NCI-H748 (cell line): Measurements from ENCODE around the gene KCTD3.

ENCODE experiments used
- DNase-seq: peaks from one replicate; lab custom pipeline; 2025; ENCODE audit not compliant: unreplicated experiment; lab: John Stamatoyannopoulos, UW

The KCTD3 gene

GRCh38 chr1:215566556-215567490, at the start of gene KCTD3:
Gene KCTD3 (plus strand): TSS chr1:215567304. CDS start chr1:215567686, 382 bp downstream.
- peak; percentile 74 for DNase-seq

DNA sequence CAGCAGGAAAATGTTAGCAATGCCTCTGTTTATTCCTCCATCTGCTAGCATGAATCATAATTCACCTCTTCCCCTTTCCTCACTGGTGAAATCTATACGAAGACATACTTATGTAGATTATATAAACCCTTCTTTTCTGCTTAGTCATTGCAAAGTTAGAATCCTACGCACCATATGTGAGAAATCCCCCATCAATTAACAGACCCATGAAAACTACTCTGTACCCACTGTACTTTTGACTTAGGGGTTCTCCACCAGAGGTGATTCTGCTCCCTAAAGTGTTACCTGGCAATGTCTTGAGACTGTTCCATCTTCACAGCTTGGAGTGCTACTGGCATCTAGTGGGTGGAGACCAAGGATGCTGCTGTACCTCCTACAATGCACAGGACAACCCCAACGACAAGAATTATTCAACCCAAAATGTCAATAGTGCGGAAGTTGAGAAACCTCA, 49.6 kb upstream of the KCTD3 start:
- DNase-seq = peak; percentile 38

DNA sequence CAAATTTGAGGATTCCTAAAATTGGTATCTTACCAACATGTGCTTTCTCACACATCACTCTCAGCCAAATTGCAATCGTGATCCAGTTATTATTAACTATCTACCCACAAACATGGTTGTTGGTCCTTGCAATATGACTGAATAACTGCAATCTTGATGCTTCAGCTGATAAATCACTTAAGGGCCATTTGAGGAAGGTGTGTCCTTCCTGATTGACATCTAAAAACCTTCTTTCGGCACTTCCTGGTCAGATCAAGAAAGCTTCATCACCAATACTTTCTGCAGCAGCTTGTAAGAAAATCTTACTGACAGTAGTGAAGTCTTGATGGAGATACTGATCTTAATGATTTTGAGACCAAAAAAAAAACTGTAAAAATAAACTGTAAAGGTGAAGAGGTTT, 48.5 kb upstream of the KCTD3 start:
- DNase-seq = no peak

- DNase-seq = no peak
These were observed 45.8 kb upstream of the KCTD3 start for GRCh38 chr1:215521279-215521678.

DNA sequence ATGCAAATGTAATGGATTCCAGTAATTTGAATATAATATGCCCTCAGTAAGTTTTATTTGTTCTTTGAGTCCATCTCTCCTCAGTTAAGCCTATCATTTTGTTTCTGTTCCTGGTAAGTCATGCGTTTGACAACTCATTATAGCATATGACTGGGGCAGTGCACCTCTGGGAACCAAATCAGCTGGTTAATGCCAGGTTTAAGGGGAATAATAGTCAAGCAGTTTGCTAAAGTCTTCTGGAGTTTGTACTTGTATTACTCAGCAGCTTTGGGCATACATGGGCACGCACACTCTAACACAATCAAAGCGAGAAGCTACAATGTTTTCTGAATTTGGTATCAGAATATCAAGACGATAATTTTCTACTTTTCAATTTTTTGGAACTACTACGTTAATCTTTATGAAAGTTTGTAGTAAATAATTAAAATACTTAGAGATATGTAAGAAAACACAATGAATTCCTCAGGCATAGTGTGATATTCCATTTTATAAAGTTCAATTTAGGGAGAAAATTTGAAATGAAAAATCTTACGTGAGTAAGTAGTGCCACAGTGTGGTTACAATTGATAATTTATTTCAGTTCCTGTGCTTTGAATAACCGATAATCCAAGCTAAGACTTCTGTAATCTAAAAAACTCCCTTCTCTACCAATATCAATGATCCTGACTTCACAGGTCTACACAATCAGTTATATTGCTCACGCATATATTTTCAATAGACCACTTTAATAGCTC, 43.8 kb upstream of the KCTD3 start:
- DNase-seq = peak; percentile 15

GRCh38 chr1:215523906-215524305, 43.2 kb upstream of the KCTD3 start:
- no peak for DNase-seq

- peak; percentile 52 for DNase-seq
These were observed 40.8 kb upstream of the KCTD3 start for GRCh38 chr1:215526147-215526845.

GRCh38 chr1:215526846-215527151, 40.3 kb upstream of the KCTD3 start:
- no peak for DNase-seq

DNA sequence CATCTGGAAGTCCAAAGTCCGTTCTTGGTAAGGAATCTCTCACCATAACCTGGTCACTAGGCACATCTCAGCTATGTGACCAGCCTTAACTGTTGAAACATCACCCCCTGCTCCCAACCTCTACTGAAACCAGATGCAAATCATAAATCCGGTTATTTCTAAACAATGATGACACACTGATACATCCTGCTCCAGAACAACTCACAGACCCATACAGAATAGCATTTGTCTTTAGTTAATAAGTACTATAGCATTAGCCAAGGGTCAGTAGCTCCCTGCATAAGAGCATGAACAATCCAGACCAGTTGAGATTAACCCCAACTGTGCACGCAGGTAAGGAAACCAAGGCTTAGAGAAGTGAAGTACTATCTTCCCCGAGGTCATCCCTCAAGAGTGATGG, 38.0 kb upstream of the KCTD3 start:
- no peak for DNase-seq

DNA sequence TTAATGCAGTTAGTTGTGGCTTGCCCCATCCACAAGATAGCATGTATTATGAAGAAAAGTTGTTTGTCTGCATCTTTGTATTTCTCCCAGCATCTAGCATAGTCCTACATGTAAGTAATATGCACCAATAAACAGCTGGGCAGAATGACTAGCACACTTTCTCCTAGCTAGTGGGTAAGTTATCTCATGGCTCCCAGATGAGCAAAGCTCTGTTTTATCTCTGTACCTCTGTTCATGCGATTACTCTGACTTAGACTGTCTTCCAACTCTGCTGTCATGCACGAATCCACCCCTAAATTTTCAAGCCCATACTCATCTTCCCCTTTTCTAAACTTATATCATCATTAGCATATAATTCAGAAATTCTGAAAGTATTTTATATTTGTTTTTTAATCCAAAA, 37.5 kb upstream of the KCTD3 start:
- no peak for DNase-seq

- DNase-seq = no peak
These were observed 36.6 kb upstream of the KCTD3 start for GRCh38 chr1:215530401-215530984.

- DNase-seq = no peak
These were observed 27.1 kb upstream of the KCTD3 start for GRCh38 chr1:215539803-215540570.

- no peak for DNase-seq
These were observed 24.8 kb upstream of the KCTD3 start for GRCh38 chr1:215542301-215542700.

DNA sequence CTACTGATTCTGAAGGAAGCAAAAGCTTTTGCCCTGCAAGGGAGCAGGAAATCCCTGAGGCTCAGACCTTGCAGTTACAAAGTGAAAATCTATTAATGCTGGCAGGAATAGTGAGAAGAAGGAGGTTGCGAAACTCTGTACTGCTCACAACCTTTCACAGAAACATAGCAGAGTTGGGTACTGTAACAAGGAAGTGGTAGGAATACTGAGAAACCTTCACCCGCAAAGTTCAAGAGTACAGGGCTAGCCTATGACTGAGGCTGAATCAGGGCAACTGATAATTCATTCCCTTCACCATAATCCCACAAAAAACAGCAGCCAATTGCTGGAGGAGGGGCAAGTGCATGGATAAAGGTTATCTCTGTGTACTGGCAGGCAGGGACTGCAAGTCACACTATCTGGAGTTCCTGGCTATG, 23.9 kb upstream of the KCTD3 start:
- DNase-seq = no peak

DNA sequence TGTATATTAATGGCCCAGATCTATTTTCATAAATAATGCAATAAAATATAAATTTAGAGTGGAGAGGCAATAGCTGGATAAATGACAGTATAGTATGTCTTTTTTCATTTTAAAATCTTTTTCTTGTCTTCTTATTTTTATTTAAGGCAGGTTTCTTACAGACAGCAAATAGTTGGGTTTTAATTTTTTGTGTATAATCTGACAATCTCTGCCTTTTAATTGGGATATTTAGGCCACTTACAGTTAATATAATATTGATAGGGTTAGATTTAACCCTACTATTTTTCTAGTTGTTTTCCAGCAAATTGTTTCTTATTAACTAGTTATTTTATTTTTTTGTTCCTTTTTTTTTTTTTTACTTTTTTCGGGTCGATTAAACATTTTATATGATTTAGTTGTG, 23.3 kb upstream of the KCTD3 start:
- no peak for DNase-seq

- DNase-seq = no peak
These were observed 22.5 kb upstream of the KCTD3 start for GRCh38 chr1:215544566-215544965.

GRCh38 chr1:215545096-215545495, 22.0 kb upstream of the KCTD3 start:
- no peak for DNase-seq

GRCh38 chr1:215547011-215547410, 20.1 kb upstream of the KCTD3 start:
- no peak for DNase-seq

- DNase-seq = no peak
These were observed 15.3 kb upstream of the KCTD3 start for GRCh38 chr1:215551806-215552205.

DNA sequence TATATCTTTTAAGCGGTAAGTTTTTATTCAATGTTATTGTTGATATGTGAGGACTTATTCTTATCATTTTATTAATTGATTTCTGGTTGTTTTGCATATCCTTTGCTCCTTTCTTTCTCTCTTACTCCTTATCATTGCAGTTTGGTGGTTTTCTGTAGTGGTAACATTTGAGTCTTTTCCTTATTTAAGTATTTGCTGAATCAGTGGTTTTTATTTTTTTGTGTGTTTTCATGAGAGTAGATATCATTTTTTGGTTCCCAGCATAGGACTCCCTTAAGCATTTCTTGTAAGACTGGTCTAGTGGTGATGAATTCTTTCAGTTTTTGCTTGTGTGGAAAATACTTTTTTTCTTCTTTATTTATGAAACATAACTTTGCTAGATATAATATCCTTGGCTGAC, 12.2 kb upstream of the KCTD3 start:
- no peak for DNase-seq

DNA sequence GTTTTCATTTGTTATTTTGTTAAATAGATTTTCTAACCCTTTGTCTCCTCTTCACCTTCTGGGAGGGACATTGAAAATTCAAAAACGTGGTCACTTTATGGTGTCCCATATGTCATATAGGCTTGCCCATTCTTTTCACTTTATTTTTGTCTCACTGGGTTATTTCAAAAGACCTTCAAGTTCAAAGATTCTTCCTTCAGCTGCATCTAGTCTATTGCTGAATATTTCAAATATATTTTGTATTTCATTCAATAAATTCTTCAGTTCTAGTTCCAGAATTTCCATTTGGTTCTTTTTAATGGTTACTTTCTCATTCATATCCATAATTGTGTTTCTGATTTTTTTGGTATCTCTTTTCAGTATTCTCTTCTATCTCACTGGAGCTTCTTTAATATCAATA, 11.6 kb upstream of the KCTD3 start:
- DNase-seq = no peak
